GM12878 (cell line): Measurements from ENCODE around the gene PDGFC. TPM values are rescaled to one million over a fixed set of nuclear protein-coding genes. Genes with fewer than 3 reads are reported as not detected.

Source experiments
- ATAC-seq: fragments of 200-7000 bp; cut with Tn5 transposase; 3 replicates; pipeline ENCODE4 v1.9.1; 2020; ENCODE audit warnings: mild to moderate bottlenecking, moderate library complexity
- BruUV-seq: library from RNA; stranded (reverse); fragments of 400-500 nt; replicated peaks from 2 replicates; lab custom pipeline; 2021; lab: Mats Ljungman, UMichigan
- CTCF ChIA-PET: fragments of 300-600 bp; sonication (Branson Sonifier 250); formaldehyde crosslinking; extraction: SDS; loops from one replicate; lab custom pipeline; 2021; ENCODE audit warnings: inconsistent platforms; lab: Yijun Ruan, JAX
- POLR2A ChIA-PET: fragments of 350-600 bp; formaldehyde crosslinking; extraction: SDS; loops from one replicate; lab custom pipeline; 2021; ENCODE audit warnings: inconsistent platforms; lab: Charles Lee
- RAD21 ChIA-PET: fragments of 300-600 bp; sonication (Branson Sonifier 250); formaldehyde crosslinking; loops from one replicate; lab custom pipeline; 2023; ENCODE audit warnings: antibody characterized with exemption; ENCODE audit not compliant: unreplicated experiment; lab: Charles Lee
- SMC1A ChIA-PET: fragments of 300-600 bp; sonication (Branson Sonifier 250); formaldehyde crosslinking; loops from one replicate; lab custom pipeline; 2023; ENCODE audit not compliant: unreplicated experiment, uncharacterized antibody; lab: Charles Lee
- DNase-seq: peaks from one replicate; pipeline ENCODE4 v3.0.0-alpha.2; 2011; ENCODE audit warnings: low read depth, low spot score
- FAIRE-seq: peaks from 3 replicates; lab custom pipeline; 2011; peaks lifted over from hg19 to GRCh38; lab: Jason Lieb, UNC
- H2AFZ ChIP-seq: 2 replicates; pipeline ENCODE4 v1.6.0; 2011; ENCODE audit warnings: low read depth, low read length, control low read depth; ENCODE audit not compliant: control insufficient read depth
- H3K27ac ChIP-seq: 2 replicates; pipeline ENCODE4 v1.5.1; 2011; ENCODE audit warnings: control low read depth; ENCODE audit not compliant: control insufficient read depth, insufficient read depth
- H3K27me3 ChIP-seq, 2 experiments: replicated peaks in 1 of 2; 2 replicates each; pipeline versions ENCODE4 v1.6.0 to v1.6.1; 2011; ENCODE audit warnings: low read length in 1 of 2; ENCODE audit not compliant: control insufficient read depth in 2 of 2, insufficient read depth in 2 of 2
- H3K36me3 ChIP-seq, 2 experiments: 2 replicates each; pipeline ENCODE4 v1.5.1; 2011; ENCODE audit warnings: low read length in 1 of 2; ENCODE audit not compliant: control insufficient read depth in 2 of 2, insufficient read depth in 2 of 2
- H3K4me1 ChIP-seq: 2 replicates; pipeline ENCODE4 v1.6.1; 2011; ENCODE audit warnings: mild to moderate bottlenecking, low read length, moderate library complexity, mixed read lengths; ENCODE audit not compliant: control insufficient read depth, insufficient read depth
- H3K4me2 ChIP-seq: 2 replicates; pipeline ENCODE4 v1.6.0; 2011; ENCODE audit warnings: control low read depth; ENCODE audit not compliant: control insufficient read depth, insufficient read depth
- H3K4me3 ChIP-seq: fragments of 200-600 bp; sonication (generic); 2 replicates; pipeline ENCODE4 v1.5.1; 2016
- H3K79me2 ChIP-seq: 2 replicates; pipeline ENCODE4 v1.6.0; 2011; ENCODE audit warnings: low read length; ENCODE audit not compliant: control insufficient read depth, insufficient read depth
- H3K9ac ChIP-seq: 2 replicates; pipeline ENCODE4 v1.8.0; 2011; ENCODE audit warnings: low read length, control low read depth, mixed read lengths; ENCODE audit not compliant: control insufficient read depth, insufficient read depth
- H3K9me3 ChIP-seq: replicated peaks from 3 replicates; pipeline ENCODE4 v1.5.1; 2011; ENCODE audit warnings: mild to moderate bottlenecking, low read length; ENCODE audit not compliant: control insufficient read depth, insufficient read depth
- H4K20me1 ChIP-seq: 2 replicates; pipeline ENCODE4 v1.6.0; 2011; ENCODE audit not compliant: control insufficient read depth, insufficient read depth
- BMI1 ChIP-seq: fragments of 450-650 bp; IDR thresholded peaks from 2 replicates; pipeline ENCODE4 v1.6.1; 2016; ENCODE audit warnings: mild to moderate bottlenecking, moderate library complexity, borderline replicate concordance
- CHD2 ChIP-seq: IDR thresholded peaks from 2 replicates; pipeline ENCODE4 v1.6.1; 2011; ENCODE audit warnings: low read depth, low read length, improper control_type of control experiment, borderline replicate concordance
- DPF2 ChIP-seq: fragments of 450-650 bp; IDR thresholded peaks from 2 replicates; pipeline ENCODE4 v1.6.1; 2017; ENCODE audit warnings: mild to moderate bottlenecking
- ETV6 ChIP-seq, 2 experiments: fragments of 450-650 bp in 1 of 2; IDR thresholded peaks in 1 of 2; conservative IDR thresholded peaks in 1 of 2; 2 replicates each; pipeline ENCODE4 v1.6.1; 2014; ENCODE audit warnings: antibody characterized with exemption in 1 of 2, borderline replicate concordance in 1 of 2, low read depth in 1 of 2, mild to moderate bottlenecking in 1 of 2, moderate library complexity in 1 of 2
- IKZF1 ChIP-seq: fragments of 450-650 bp; conservative IDR thresholded peaks from 2 replicates; pipeline ENCODE4 v1.6.1; 2017; ENCODE audit warnings: antibody characterized with exemption, mild to moderate bottlenecking
- KDM1A ChIP-seq: fragments of 200-600 bp; sonication (generic); IDR thresholded peaks from 2 replicates; pipeline ENCODE4 v1.6.1; 2016; ENCODE audit warnings: borderline replicate concordance
- MEF2A ChIP-seq: IDR thresholded peaks from 2 replicates; pipeline ENCODE4 v1.6.1; 2011; ENCODE audit warnings: low read depth, mild to moderate bottlenecking, low read length, moderate library complexity; ENCODE audit not compliant: insufficient read depth
- MTA3 ChIP-seq: IDR thresholded peaks from 2 replicates; pipeline ENCODE4 v1.6.1; 2012; ENCODE audit warnings: low read length, inconsistent platforms, borderline replicate concordance
- MYC ChIP-seq: IDR thresholded peaks from 2 replicates; pipeline ENCODE4 v1.6.1; 2011; ENCODE audit warnings: mild to moderate bottlenecking, low read length, moderate library complexity, inconsistent platforms; ENCODE audit not compliant: insufficient read depth, insufficient replicate concordance, insufficient read length, severe bottlenecking
- PML ChIP-seq: IDR thresholded peaks from 2 replicates; pipeline ENCODE4 v1.6.1; 2012; ENCODE audit warnings: low read length, inconsistent platforms
- SMAD1 ChIP-seq: fragments of 450-650 bp; IDR thresholded peaks from 2 replicates; pipeline ENCODE4 v1.6.1; 2018; ENCODE audit warnings: mild to moderate bottlenecking, low read depth; ENCODE audit not compliant: partially characterized antibody
- WGBS: methylation state at CpG from one replicate; pipeline ENCODE4 v1.1.6; 2016; ENCODE audit warnings: low lambda C conversion rate; ENCODE audit not compliant: insufficient replicate concordance, insufficient coverage; ENCODE audit errors: missing lambda C conversion rate; 5-methylcytosine and 5-hydroxymethylcytosine counted together
- in situ Hi-C: fragments of 300-500 bp; cut with MboI; formaldehyde crosslinking; loops from 9 replicates; pipeline ENCODE4 v1.14.3; 2018; ENCODE audit warnings: mixed read lengths
- intact Hi-C: fragments of 100-400 bp; cut with micrococcal nuclease; formaldehyde crosslinking; loops from one replicate; pipeline ENCODE4 v1.14.2; 2022; ENCODE audit not compliant: unreplicated experiment
- polyA plus RNA-seq, 11 experiments: library from polyadenylated mRNA; depleted of rRNA in 4 of 11; unstranded in 6 of 11; stranded (reverse) in 5 of 11; fragments of >200 nt; fragmentation: Nextera tagmentation in 4 of 11; fragmentation: Illumina TruSeq in 1 of 11; extraction: Ambion mirVana in 4 of 11; extraction: Trizol in 1 of 11; gene quantifications; 1 replicate in 1 of 11; 2 replicates in 10 of 11; pipeline versions ENCODE4 v1.2.1 to v1.2.3, GENCODE V29; 2011 to 2016; ENCODE audit warnings: inconsistent platforms in 2 of 11, missing spikeins in 2 of 11, low read depth in 1 of 11
- total RNA-seq, 4 experiments: library from RNA; depleted of rRNA in 3 of 4; stranded (reverse); fragments of >200 nt in 3 of 4; fragmentation: Illumina TruSeq in 1 of 4; extraction: Trizol in 1 of 4; gene quantifications; 2 replicates each; pipeline versions ENCODE4 v1.2.1 to v1.2.3, GENCODE V29; 2013 to 2021
- TF ChIP-seq, protein P1 (sequence below): IDR thresholded peaks from 2 replicates; pipeline ENCODE4 v1.6.1; 2012; ENCODE audit warnings: improper control_type of control experiment, low read depth, low read length; ENCODE audit not compliant: insufficient replicate concordance

Gene PDGFC
- total and polyA plus RNA-seq, 10 of the 15 experiments (the other 5 are each of a cell fraction or from before 2014, with no cell fraction given) = 0.02 to 0.18 TPM; not detected in 8

DNA sequence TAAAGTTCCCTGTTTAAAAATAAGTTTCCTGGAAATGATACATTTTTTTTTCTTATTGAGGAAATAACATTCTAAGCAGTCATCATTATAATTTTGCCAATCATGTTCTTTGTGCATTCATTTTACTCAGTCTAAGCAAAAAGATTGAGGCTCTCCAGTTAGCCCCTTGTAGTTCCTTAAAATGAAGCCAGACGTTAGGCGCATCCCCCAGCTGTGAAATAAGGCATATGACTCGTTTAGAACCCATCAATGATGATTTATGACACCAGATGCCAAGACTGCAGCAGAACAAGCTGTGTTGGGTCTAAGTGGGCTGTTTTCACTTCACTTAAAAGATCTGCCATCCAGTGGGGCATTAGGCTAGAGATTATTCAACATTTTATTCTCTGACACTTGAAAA lies 17.0 kb downstream of the PDGFC start:
- Histone ChIP-seq H4K20me1 (no peaks in the 10 kb centered on the region), H3K4me3 (no peak overlapping the region), H3K4me1 (no peaks in the 10 kb centered on the region), H3K36me3 (no peaks in the 10 kb centered on the region), H3K4me2 (no peak overlapping the region), H2AFZ (no peak overlapping the region), H3K79me2 (no peaks in the 10 kb centered on the region), H3K27me3 (no peaks in the 10 kb centered on the region; a peak in 1 of 4 replicates), H3K27ac (no peak overlapping the region), H3K9me3 (no peaks in the 10 kb centered on the region), H3K9ac (no peak overlapping the region)
- CTCF ChIA-PET = interaction anchor here (1.3 kb wide), 1 partner anchor 14 kb away, joined by 4 read pairs; no protein-coding TSS in a partner anchor
- FAIRE-seq (no peak), DNase-seq (no peak), ATAC-seq (no peak)
- no TSS peak for BruUV-seq
- intact Hi-C loops = no loop called here
- TF ChIP-seq MEF2A = no peak
- RAD21 ChIA-PET = no interaction called here
- WGBS = 0% methylated on average over 3 of the region's 3 CpGs
- POLR2A ChIA-PET = no interaction called here
- SMC1A ChIA-PET = no interaction called here
- in situ Hi-C loops = loop anchor here (25.0 kb wide), 1 partner anchor 1142 kb away; no protein-coding TSS in a partner anchor

DNA sequence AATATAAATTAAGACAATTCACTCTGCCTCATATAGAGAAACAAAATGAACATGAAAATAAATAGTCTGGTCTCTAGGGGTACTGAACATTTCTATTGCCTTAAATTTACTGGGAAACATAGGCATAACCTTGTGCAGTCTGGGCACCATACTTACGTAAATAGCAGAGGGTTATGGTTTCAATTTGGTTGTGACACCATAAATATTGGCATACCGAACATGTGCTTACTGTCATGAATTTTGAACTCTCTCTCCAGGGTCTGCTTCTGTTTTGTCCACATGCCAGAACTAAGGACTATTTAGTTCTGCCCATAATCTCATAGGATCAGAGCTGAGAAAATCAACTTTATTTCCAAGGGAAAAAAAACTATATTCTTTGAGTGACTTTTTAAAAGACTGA lies 17.6 kb downstream of the PDGFC start:
- no peaks in the 10 kb centered on the region for H3K36me3 ChIP-seq
- intact Hi-C loops (no loop called here), in situ Hi-C loops (loop anchor here (25.0 kb wide), 1 partner anchor 1142 kb away; no protein-coding TSS in a partner anchor)
- DNase-seq (no peak), ATAC-seq (no peak), FAIRE-seq (no peak)
- ChIA-PET SMC1A (no interaction called here), POLR2A (no interaction called here), CTCF (no interaction called here), RAD21 (interaction anchor here (0.5 kb wide), 1 partner anchor 17 kb away, joined by 4 read pairs; no protein-coding TSS in a partner anchor)
- no peak overlapping the region for H3K27ac ChIP-seq
- H3K27me3 ChIP-seq = no peaks in the 10 kb centered on the region; a peak in 1 of 4 replicates
- no peaks in the 10 kb centered on the region for H3K79me2 ChIP-seq
- H3K4me2 ChIP-seq = no peak overlapping the region
- no peak overlapping the region for H2AFZ ChIP-seq
- no peak overlapping the region for H3K4me3 ChIP-seq
- no peaks in the 10 kb centered on the region for H3K4me1 ChIP-seq
- H3K9me3 ChIP-seq = no peaks in the 10 kb centered on the region
- H4K20me1 ChIP-seq = no peaks in the 10 kb centered on the region
- BruUV-seq = no TSS peak
- no peak overlapping the region for H3K9ac ChIP-seq
- 50% methylated on average over 2 of the region's 2 CpGs for WGBS
- TF ChIP-seq BMI1 (no peak), CHD2 (no peak), MYC (no peak), SMAD1 (no peak), KDM1A (no peak), IKZF1 (no peak), PML (no peak), MTA3 (no peak), DPF2 (no peak), ETV6 (conservative IDR thresholded peaks at IDR 0.05 in 1 of 2, IDR thresholded peaks at IDR 0.05 in 1 of 2; ENCODE audit: borderline replicate concordance in 1 of 2, low read depth in 1 of 2) (no peak)
- TF ChIP-seq, protein P1, sequence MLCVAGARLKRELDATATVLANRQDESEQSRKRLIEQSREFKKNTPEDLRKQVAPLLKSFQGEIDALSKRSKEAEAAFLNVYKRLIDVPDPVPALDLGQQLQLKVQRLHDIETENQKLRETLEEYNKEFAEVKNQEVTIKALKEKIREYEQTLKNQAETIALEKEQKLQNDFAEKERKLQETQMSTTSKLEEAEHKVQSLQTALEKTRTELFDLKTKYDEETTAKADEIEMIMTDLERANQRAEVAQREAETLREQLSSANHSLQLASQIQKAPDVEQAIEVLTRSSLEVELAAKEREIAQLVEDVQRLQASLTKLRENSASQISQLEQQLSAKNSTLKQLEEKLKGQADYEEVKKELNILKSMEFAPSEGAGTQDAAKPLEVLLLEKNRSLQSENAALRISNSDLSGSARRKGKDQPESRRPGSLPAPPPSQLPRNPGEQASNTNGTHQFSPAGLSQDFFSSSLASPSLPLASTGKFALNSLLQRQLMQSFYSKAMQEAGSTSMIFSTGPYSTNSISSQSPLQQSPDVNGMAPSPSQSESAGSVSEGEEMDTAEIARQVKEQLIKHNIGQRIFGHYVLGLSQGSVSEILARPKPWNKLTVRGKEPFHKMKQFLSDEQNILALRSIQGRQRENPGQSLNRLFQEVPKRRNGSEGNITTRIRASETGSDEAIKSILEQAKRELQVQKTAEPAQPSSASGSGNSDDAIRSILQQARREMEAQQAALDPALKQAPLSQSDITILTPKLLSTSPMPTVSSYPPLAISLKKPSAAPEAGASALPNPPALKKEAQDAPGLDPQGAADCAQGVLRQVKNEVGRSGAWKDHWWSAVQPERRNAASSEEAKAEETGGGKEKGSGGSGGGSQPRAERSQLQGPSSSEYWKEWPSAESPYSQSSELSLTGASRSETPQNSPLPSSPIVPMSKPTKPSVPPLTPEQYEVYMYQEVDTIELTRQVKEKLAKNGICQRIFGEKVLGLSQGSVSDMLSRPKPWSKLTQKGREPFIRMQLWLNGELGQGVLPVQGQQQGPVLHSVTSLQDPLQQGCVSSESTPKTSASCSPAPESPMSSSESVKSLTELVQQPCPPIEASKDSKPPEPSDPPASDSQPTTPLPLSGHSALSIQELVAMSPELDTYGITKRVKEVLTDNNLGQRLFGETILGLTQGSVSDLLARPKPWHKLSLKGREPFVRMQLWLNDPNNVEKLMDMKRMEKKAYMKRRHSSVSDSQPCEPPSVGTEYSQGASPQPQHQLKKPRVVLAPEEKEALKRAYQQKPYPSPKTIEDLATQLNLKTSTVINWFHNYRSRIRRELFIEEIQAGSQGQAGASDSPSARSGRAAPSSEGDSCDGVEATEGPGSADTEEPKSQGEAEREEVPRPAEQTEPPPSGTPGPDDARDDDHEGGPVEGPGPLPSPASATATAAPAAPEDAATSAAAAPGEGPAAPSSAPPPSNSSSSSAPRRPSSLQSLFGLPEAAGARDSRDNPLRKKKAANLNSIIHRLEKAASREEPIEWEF = no peak
